ENCODE measurements around the gene PAXIP1. TPM values are rescaled to one million over a fixed set of nuclear protein-coding genes. Genes with fewer than 3 reads are reported as not detected.
"Not testable (repeated sequence)": the region's sequence is repeated elsewhere in the genome, so short reads cannot be mapped to it uniquely, and the experiment has no call there.

The PAXIP1 gene, protein sequence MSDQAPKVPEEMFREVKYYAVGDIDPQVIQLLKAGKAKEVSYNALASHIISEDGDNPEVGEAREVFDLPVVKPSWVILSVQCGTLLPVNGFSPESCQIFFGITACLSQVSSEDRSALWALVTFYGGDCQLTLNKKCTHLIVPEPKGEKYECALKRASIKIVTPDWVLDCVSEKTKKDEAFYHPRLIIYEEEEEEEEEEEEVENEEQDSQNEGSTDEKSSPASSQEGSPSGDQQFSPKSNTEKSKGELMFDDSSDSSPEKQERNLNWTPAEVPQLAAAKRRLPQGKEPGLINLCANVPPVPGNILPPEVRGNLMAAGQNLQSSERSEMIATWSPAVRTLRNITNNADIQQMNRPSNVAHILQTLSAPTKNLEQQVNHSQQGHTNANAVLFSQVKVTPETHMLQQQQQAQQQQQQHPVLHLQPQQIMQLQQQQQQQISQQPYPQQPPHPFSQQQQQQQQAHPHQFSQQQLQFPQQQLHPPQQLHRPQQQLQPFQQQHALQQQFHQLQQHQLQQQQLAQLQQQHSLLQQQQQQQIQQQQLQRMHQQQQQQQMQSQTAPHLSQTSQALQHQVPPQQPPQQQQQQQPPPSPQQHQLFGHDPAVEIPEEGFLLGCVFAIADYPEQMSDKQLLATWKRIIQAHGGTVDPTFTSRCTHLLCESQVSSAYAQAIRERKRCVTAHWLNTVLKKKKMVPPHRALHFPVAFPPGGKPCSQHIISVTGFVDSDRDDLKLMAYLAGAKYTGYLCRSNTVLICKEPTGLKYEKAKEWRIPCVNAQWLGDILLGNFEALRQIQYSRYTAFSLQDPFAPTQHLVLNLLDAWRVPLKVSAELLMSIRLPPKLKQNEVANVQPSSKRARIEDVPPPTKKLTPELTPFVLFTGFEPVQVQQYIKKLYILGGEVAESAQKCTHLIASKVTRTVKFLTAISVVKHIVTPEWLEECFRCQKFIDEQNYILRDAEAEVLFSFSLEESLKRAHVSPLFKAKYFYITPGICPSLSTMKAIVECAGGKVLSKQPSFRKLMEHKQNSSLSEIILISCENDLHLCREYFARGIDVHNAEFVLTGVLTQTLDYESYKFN
- 5.8 TPM for total RNA-seq

DNA sequence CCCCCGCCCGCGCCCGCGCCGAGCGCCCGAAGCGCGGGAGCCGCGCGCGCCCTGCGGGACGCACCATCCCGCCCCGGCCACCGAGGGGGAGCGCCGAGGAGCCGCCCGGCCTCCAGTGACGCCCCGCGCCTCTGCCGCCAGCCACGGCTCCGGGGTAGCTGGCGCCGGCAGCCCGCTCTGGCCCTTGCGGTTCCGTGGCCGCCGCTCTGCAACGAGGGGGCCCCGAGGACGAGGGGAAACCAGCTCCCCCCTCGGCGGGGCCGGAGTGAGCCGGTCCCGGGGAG, at the start of gene PAXIP1:
TSS of gene PAXIP1 (minus strand) at position 33 of the 284 bp plus-strand sequence. CDS start 195 bp downstream, outside the sequence.
- peak; percentile 79 for ATAC-seq

DNA sequence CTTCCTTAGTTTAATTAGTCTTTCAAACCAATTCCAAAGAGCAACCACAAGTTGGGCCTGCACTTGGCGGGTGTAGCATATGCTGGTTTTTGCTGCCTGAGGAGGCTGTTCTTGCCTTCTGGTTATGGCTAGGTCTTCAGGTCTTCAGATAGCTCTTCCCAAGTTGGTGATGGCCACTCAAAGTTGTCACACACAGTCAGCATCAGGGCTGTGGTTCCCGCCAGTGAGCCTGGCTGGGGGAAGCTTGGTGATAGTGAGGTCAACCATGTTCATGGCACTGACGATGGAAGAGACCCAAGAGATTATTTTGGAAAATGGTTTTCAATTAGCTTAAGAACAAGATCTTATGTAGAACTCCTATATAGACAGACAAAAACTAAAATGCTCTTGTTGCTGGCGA, 48.4 kb upstream of the PAXIP1 start:
- ATAC-seq (no peak), DNase-seq (ENCODE audit: low spot score) (no peak)

More for the DNA sequence above, at the start of gene PAXIP1:
- DNase-seq (ENCODE audit: low spot score), result no peak

DNA sequence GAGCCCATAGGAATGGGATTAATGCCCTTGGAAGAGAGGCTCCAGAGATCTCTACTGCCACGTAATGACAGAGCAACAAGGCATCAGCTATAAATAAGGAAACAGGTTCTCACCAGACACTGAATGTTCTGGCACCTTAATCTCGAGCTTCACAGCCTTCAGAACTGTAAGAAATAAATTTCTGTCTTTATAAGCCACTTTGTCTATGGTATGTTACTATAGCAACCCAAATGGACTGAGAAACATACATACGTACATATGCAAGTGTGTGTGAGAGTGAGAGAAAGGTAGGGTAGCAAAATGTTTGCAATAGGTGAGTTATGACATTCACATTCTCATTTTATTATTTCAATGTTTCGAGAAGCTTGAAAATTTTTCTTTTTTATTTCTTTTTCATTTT, 45.1 kb upstream of the PAXIP1 start:
- DNase-seq (ENCODE audit: low spot score) (no peak), ATAC-seq (no peak)

DNA sequence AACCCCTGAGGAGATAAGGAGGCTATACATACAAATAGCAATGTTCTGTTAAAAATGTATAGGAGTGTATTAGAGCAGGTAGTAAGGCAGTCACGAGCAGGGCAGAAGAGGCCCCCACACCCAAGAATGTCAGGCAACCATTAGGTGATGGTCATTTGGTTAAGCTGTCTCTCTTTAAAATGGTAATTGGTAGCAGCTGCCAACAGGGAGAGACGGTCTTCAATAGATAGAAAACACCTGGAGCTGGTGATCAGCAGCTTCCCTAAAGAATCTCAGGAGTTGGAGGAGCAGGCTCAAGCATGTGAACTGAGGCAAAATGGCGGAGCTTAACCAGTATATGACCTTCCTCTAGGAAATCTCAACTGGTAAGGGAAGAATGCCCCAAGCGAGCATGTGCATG, 40.8 kb upstream of the PAXIP1 start:
- no peak for DNase-seq (ENCODE audit: low spot score)
- ATAC-seq, result no peak

DNA sequence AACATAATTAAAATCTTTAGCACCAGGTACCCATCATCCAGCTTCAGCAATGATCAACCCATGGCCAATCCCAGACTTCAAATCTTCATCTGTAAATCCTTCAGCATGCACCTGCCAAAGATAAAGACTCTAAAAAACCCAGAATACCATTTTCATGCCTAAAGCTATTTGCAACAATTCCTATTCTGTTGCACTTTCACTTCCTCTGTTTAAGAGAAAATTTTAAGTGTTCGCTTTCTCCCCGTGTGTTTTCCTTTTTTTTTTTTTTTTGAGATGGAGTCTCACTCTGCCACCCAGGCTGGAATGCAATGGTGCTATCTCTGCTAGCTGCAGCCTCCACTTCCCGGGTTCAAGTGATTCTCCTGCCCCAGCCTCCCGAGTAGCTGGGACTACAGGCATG, 35.4 kb upstream of the PAXIP1 start:
- ATAC-seq (no peak), DNase-seq (ENCODE audit: low spot score) (no peak)

DNA sequence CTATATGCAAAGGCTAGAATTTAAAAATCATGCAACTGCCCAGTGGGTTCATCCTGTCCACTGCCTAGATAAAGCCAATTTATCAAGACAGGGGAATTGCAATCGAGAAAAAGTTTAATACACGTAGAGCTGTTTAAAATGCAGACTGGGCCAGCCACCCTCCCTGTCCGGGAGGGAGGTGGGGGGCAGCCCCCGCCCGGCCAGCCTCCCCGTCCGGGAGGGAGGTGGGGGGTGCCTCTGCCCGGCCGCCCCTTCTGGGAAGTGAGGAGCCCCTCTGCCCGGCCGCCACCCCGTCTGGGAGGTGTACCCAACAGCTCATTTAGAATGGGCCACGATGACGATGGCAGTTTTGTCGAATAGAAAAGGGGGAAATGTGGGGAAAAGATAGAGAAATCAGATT, 31.6 kb upstream of the PAXIP1 start:
- ATAC-seq, result not testable (repeated sequence)

DNA sequence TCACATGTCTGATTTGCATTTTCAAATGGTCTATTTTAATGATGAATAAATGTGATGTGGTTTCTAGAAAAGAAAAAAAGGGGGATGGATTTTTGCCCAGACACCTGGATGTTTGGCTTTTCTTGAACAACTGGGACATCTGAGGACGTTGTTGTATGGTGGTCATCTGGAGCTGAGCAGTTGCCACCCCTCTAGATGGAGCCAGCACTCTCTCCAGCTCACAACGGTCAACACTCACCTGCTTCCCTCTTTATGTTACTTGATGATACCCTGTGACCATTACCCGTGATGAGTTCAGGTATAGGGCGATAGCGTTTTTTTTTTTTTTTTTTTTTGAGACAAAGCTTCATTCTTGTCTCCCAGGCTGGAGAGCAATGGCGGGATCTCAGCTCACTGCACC, 30.1 kb upstream of the PAXIP1 start:
- ATAC-seq, result peak; percentile 35

More for the DNA sequence above, 31.6 kb upstream of the PAXIP1 start:
- not testable (repeated sequence) for DNase-seq (ENCODE audit: low spot score)

DNA sequence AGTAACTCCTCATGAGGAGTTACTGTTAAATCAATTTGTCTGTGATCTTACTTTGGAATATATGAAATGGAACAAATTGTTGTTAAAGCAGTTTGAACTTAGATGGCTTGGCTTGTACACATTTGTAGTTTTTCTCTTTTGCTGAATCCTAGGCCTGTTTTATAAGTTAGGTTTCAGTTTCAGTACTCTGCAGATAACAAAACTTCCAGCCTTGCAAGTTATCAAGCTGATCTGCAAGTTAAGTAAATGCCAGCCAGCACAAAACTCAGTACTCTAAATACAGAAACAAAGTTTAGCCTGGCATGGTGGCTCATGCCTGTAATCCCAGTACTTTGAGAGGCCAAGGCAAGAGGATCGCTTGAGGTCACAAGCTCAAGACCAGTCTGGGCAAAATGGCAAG, 25.0 kb upstream of the PAXIP1 start:
- ATAC-seq (no peak), DNase-seq (ENCODE audit: low spot score) (no peak)

More for the DNA sequence above, 30.1 kb upstream of the PAXIP1 start:
- DNase-seq (ENCODE audit: low spot score), result no peak

DNA sequence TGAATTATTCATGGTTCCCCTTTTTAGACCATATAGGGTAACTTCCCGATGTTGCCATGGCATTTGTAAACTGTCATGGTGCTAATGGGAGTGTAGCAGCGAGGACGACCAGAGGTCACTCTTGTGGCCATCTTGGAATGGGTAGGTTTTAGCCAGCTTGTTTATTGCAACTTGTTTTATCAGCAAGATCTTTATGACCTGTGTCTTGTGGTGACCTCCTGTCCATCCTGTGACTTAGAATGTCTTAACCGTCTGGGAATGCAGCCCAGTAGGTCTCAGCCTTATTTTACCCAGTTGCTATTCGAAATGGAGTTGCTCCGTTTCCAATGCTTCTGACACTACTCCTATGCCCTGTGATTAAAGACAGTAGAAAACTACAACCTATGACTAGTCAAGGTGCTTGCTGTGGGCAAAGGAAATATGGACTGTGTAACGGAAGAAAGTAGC, 18.8 kb upstream of the PAXIP1 start:
- ATAC-seq, result no peak
- no peak for DNase-seq (ENCODE audit: low spot score)

DNA sequence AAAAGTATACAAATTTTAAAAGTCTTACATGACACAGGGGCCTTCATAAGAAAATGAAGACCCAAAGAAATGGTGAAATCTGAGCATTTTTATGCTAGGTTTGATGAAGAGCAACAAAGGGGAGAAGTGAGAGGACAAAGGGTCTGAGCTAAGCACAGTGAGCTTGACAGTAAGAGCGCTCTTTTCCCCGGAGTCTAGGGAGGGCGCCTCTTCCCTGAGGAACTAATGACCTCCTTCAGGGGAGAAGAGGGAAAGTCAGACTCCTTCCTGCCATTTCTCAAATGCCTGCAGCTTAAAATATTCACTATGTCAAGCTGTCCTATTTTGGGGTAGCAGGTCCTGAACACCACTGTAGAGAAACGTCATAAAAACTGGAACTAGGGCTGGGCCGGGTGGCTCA, 18.1 kb upstream of the PAXIP1 start:
- ATAC-seq (no peak), DNase-seq (ENCODE audit: low spot score) (no peak)

DNA sequence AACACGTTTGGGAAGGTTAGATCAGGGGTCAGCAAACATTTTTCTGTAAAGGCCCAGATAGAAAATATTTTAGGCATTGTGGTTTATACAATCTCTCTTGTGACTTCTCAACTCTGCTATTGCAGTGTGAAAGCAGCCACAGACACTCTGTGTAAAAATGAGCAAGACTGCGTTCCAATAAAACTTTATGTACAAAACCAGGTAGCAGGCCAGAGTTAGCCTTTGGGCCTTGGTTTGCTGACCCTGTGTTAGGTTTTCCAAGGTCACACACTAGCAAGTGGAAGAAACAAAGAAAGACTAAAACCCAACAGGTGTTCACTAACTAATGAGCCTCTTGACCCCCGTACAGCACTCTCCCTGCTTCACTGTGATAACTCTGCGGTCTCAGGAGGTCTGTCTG, 14.9 kb upstream of the PAXIP1 start:
- no peak for ATAC-seq
- no peak for DNase-seq (ENCODE audit: low spot score)

DNA sequence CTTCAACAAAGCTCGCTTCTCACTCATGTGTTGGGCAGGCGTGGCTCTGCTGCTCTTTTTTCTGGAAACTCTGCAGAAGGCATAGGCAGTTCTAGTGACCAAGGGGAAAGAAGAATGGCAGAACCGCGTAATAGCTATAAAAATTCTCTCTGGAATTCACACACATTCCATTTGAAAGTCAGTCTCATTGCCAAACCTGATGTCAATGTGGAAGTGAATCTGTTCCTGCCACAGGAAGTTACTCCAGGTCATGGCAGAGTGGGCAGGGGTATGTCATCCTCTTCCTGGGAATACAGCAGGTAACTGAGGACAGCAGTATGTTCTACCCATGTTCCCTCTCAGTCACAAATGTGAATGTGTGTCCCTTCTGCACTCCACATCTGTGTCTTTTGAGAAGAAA, 8.2 kb upstream of the PAXIP1 start:
- no peak for ATAC-seq
- no peak for DNase-seq (ENCODE audit: low spot score)

DNA sequence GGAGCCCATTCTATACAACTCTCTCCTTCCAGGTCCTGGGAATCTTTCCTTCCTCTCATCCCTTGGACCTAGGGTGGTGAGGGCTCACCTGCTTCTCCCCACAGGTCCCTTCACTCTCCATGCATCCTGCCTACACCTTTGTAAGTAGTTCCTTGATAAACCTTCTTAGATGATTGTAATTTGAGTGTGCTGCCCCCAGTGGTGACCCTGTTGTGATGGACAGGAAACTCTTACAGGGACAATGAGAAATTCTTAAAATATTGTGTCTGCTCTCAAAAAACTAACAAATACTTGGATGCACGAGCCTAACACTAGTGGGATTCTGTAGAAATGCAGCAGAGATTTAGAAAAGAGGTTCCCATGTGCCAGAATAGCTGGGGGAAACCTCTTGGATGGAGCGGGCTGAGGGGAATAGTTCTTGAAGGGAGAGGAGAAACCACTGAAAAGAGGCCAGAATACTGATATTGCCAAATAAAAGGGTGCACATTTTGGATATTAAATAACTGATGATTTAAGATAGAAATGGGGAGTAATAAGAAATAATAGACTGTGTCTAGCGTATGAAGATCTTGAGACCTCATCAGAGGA, 6.7 kb upstream of the PAXIP1 start:
- no peak for DNase-seq (ENCODE audit: low spot score)
- peak; percentile 53 for ATAC-seq

DNA sequence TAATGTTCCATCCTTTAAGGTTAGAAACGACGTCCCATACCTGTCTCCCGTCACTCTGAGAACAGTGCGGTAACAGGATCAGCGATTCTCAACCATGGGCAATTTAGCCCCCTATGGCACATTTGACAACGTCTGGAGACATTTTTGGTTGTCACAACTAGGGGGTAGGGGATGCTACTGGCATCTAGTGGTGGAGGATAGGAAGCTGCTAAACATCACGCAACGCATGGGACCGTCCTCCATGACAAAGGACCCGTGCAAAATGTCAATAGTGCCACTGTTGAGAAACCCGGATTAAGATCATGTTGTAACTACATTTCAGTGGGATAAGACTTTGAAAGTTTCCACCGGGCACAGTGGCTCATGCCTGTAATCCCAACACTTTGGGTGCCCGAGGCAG, 5.0 kb upstream of the PAXIP1 start:
- DNase-seq (ENCODE audit: low spot score) (no peak), ATAC-seq (peak; percentile 29)

DNA sequence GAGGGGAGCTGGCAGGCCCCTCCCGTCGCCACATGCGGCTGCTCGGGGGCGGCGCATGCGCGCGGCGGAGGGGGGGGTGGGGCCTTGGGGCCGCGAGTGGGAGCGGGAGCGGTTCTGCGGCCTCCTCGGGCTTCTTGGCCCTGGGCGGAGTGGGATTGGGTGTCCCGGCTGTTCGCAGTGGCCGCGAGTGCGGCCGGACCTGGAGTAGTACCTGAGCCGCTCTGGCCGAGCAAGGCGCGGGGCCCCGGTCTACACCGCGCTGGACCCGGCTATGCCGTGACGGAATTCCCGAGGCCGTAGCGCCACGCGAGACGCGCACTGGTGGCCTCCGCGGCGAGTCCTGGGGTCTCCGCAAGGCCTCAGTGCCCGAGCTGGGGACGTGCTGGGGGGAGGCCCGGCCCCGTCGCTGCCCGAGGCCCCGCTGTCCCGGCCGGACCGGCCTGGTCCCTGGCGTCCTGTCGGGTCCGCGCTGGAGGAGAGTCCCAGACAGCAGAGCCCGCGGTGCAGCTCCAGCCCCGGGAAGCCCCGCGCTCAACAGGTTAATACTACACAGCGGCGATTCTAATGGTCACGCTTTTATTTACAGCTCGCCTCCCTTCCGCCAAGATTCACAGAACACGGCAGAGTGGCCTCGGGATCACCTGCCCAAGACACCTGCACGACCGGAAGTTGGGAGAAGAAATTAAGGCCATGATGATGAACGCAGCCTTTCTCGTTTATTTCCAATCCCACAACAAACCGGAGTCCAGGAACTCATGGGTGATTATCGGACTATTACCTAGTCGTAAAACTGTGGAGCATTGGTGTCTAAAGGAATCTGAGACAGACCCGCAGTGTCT, 671 bp upstream of the PAXIP1 start:
- DNase-seq (ENCODE audit: low spot score) (peak; percentile 80), ATAC-seq (peak; percentile 93)

DNA sequence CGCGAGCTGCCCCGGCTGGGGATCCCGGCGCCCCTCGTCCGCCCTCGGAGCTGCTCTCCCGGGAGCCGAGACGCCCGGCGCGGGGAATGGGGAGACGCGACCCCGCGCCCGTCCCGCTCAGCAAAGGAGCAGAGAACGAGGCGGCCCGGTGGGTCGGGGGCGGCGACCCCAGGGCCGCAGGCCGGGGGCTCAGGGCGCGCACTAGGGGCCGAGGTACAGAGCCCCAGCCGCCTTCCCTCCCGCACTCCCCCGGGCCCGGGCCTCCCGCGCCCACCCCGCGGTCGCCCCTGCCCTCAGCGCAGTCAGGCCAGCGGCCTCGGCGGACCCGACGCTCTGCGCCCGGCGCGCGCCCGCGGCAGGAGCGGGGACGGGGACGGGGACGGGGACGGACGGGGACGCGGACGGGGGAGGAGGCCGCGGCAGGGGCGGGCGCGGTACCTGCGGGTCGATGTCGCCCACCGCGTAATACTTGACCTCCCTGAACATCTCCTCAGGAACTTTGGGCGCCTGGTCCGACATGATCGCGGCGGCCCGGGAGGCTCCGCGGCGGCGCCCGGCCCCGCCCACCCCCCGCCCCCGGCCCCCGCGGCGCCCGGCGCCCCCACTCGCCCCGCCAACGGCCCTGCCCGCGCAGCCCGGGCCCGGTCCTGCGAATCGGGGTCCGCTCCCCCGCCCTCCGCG, 373 bp downstream of the PAXIP1 start:
- peak; percentile 41 for ATAC-seq
- peak; percentile 60 for DNase-seq (ENCODE audit: low spot score)

DNA sequence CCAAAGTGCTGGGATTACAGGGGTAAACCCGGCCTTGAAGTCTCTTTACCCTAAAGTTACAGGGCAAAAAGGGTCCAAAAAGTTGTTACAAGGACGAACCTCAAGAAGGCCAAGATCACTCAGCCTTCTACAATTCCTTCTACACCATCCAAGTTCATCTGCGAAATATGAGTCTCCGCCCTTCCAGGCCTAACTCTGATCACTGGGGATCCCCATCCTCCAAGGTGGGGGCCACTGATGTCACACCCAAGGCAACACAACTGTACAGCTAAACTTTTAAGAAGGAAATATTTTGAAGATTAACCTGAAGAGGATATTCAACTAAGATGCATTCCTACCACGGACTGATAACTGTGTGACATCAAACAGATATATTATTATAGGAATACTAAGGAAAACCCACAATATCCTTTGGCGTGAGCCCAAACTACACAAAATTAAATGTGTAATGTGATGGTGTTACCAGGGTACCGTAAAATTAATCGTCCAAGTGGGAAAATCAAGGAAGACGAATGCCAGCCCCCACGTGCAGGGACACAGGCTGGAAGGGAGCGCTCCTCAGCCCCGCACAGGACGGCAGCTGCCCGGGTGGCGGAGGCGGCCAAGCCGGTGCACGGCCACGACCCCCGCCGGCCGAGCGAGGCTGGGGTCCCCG, 1.0 kb downstream of the PAXIP1 start:
- DNase-seq (ENCODE audit: low spot score), result no peak
- ATAC-seq, result no peak

DNA sequence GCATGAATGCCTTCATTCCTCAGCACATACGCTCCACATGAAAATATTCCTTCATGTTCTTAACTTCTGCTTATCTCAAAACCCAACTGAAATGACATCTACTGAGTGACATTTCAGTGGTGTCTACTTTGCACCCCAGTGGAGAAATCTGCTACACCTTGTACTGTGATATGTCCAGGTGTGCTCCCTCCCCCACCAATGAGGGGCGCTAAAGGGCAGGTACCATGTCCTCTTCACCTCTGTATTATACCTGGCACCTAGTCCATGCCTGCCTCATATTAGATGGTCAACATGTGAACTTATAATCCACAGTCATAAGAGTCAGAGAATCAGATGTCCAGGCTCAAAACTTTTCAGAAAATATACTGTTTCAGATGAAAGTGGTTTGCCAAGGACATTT, 2.1 kb downstream of the PAXIP1 start:
- DNase-seq (ENCODE audit: low spot score), result no peak
- ATAC-seq, result no peak

DNA sequence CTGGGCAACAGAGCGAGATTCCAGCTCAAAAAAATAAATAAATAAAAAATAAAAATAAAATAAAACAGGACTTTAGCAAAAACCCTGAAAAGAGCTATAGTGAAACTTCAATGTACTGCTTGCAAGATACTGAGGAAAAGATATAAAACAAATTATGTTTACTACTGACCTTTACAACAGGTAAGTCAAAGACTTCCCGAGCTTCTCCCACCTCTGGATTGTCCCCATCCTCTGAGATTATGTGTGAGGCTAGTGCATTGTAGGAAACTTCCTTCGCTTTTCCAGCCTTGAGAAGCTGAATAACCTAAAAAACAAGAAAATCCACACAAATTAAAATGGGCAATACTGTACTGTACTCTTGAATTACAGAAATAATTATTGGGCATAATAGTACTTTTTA, 4.4 kb downstream of the PAXIP1 start:
- ATAC-seq (no peak), DNase-seq (ENCODE audit: low spot score) (no peak)
